ENCODE results near the gene PIP5K1B. TPM values are rescaled to one million over a fixed set of nuclear protein-coding genes. Genes with fewer than 3 reads are reported as not detected.

Gene PIP5K1B
- total and polyA plus RNA-seq, 2 of the 13 experiments (the other 11 are each of a cell fraction or from before 2014, with no cell fraction given): 15.8 to 17.5 TPM

DNA sequence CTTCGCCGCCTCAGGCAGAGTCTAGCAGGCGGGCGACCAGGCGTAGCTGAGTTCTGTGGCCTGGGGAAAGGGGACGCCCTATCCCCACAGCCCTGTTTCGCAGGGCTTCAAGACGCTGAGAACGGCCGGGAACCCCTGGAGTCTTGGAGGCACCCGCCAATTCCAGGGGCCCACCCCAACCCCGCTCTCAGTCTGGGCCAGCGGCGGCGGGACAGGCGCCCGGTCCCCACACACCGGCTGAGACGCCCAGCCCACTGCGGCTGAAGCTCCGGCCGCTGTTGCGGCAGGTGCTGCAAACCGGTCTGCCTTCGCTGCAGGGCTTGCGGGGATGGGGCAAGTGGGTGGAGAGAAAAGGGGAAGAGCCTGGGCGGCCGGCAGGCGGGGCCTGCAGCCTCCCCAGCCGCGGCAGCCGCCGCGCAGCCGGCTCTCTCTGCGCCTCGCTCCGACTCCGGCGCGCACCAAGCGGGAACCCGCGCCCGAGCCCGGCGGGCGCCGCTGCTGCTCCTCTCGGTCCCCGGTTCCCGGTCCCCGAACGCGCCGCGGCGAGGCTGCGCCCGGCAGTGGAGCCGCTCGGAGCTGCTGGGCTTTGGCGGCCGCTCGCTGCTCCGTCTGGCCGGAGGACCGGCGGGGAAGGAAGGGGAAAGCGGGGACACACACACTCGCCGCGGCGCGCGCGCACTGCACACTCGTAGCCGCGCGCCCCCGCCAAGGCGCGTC is at the start of gene PIP5K1B (continued):
- TF ChIP-seq, protein P1, sequence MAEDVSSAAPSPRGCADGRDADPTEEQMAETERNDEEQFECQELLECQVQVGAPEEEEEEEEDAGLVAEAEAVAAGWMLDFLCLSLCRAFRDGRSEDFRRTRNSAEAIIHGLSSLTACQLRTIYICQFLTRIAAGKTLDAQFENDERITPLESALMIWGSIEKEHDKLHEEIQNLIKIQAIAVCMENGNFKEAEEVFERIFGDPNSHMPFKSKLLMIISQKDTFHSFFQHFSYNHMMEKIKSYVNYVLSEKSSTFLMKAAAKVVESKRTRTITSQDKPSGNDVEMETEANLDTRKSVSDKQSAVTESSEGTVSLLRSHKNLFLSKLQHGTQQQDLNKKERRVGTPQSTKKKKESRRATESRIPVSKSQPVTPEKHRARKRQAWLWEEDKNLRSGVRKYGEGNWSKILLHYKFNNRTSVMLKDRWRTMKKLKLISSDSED (CRISPR knock-in tag; IDR thresholded peaks at IDR 0.05): peak; percentile 72; the same call in 1 of the 2 replicates
- TF ChIP-seq, protein P2, sequence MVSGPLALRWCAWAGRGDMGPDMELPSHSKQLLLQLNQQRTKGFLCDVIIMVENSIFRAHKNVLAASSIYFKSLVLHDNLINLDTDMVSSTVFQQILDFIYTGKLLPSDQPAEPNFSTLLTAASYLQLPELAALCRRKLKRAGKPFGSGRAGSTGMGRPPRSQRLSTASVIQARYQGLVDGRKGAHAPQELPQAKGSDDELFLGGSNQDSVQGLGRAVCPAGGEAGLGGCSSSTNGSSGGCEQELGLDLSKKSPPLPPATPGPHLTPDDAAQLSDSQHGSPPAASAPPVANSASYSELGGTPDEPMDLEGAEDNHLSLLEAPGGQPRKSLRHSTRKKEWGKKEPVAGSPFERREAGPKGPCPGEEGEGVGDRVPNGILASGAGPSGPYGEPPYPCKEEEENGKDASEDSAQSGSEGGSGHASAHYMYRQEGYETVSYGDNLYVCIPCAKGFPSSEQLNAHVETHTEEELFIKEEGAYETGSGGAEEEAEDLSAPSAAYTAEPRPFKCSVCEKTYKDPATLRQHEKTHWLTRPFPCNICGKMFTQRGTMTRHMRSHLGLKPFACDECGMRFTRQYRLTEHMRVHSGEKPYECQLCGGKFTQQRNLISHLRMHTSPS (CRISPR knock-in tag; IDR thresholded peaks at IDR 0.05; ENCODE audit: low read depth): no peak
- TF ChIP-seq, protein P3, sequence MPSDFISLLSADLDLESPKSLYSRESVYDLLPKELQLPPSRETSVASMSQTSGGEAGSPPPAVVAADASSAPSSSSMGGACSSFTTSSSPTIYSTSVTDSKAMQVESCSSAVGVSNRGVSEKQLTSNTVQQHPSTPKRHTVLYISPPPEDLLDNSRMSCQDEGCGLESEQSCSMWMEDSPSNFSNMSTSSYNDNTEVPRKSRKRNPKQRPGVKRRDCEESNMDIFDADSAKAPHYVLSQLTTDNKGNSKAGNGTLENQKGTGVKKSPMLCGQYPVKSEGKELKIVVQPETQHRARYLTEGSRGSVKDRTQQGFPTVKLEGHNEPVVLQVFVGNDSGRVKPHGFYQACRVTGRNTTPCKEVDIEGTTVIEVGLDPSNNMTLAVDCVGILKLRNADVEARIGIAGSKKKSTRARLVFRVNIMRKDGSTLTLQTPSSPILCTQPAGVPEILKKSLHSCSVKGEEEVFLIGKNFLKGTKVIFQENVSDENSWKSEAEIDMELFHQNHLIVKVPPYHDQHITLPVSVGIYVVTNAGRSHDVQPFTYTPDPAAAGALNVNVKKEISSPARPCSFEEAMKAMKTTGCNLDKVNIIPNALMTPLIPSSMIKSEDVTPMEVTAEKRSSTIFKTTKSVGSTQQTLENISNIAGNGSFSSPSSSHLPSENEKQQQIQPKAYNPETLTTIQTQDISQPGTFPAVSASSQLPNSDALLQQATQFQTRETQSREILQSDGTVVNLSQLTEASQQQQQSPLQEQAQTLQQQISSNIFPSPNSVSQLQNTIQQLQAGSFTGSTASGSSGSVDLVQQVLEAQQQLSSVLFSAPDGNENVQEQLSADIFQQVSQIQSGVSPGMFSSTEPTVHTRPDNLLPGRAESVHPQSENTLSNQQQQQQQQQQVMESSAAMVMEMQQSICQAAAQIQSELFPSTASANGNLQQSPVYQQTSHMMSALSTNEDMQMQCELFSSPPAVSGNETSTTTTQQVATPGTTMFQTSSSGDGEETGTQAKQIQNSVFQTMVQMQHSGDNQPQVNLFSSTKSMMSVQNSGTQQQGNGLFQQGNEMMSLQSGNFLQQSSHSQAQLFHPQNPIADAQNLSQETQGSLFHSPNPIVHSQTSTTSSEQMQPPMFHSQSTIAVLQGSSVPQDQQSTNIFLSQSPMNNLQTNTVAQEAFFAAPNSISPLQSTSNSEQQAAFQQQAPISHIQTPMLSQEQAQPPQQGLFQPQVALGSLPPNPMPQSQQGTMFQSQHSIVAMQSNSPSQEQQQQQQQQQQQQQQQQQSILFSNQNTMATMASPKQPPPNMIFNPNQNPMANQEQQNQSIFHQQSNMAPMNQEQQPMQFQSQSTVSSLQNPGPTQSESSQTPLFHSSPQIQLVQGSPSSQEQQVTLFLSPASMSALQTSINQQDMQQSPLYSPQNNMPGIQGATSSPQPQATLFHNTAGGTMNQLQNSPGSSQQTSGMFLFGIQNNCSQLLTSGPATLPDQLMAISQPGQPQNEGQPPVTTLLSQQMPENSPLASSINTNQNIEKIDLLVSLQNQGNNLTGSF (CRISPR knock-in tag; IDR thresholded peaks at IDR 0.05): 0 out of 2 replicates have a peak, but pooled peaks have one; percentile 53
- TF ChIP-seq ZNF451 (CRISPR knock-in tag; IDR thresholded peaks at IDR 0.05) (peak; percentile 41; the same call in 1 of the 2 replicates), ZSCAN31 (CRISPR knock-in tag; IDR thresholded peaks at IDR 0.05; ENCODE audit: low read depth) (peak; percentile 58), TOE1 (CRISPR knock-in tag; IDR thresholded peaks at IDR 0.05) (no peak), FOXO1 (CRISPR knock-in tag; IDR thresholded peaks at IDR 0.05) (no peak), SKI (IDR thresholded peaks at IDR 0.05; ENCODE audit: partially characterized antibody) (peak; percentile 48), NFKB2 (CRISPR knock-in tag; IDR thresholded peaks at IDR 0.05; ENCODE audit: borderline replicate concordance) (peak; percentile 49; the same call in 1 of the 2 replicates), PRMT3 (CRISPR knock-in tag; IDR thresholded peaks at IDR 0.05; ENCODE audit: borderline replicate concordance, low read depth) (no peak), HOXA5 (CRISPR knock-in tag; IDR thresholded peaks at IDR 0.05) (peak; percentile 44; the same call in 1 of the 2 replicates), NFYC (CRISPR knock-in tag; IDR thresholded peaks at IDR 0.05) (no peak)
- TF ChIP-seq, protein P4, sequence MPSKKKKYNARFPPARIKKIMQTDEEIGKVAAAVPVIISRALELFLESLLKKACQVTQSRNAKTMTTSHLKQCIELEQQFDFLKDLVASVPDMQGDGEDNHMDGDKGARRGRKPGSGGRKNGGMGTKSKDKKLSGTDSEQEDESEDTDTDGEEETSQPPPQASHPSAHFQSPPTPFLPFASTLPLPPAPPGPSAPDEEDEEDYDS (CRISPR knock-in tag; IDR thresholded peaks at IDR 0.05): no peak
- TF ChIP-seq, protein P5, sequence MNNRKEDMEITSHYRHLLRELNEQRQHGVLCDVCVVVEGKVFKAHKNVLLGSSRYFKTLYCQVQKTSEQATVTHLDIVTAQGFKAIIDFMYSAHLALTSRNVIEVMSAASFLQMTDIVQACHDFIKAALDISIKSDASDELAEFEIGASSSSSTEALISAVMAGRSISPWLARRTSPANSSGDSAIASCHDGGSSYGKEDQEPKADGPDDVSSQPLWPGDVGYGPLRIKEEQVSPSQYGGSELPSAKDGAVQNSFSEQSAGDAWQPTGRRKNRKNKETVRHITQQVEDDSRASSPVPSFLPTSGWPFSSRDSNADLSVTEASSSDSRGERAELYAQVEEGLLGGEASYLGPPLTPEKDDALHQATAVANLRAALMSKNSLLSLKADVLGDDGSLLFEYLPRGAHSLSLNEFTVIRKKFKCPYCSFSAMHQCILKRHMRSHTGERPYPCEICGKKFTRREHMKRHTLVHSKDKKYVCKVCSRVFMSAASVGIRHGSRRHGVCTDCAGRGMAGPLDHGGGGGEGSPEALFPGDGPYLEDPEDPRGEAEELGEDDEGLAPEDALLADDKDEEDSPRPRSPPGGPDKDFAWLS (CRISPR knock-in tag; IDR thresholded peaks at IDR 0.05; ENCODE audit: borderline replicate concordance): no peak
- TF ChIP-seq, protein P6, sequence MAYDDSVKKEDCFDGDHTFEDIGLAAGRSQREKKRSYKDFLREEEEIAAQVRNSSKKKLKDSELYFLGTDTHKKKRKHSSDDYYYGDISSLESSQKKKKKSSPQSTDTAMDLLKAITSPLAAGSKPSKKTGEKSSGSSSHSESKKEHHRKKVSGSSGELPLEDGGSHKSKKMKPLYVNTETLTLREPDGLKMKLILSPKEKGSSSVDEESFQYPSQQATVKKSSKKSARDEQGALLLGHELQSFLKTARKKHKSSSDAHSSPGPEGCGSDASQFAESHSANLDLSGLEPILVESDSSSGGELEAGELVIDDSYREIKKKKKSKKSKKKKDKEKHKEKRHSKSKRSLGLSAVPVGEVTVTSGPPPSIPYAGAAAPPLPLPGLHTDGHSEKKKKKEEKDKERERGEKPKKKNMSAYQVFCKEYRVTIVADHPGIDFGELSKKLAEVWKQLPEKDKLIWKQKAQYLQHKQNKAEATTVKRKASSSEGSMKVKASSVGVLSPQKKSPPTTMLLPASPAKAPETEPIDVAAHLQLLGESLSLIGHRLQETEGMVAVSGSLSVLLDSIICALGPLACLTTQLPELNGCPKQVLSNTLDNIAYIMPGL (CRISPR knock-in tag; IDR thresholded peaks at IDR 0.05; ENCODE audit: borderline replicate concordance in 1 of 2, low read depth in 1 of 2): peak; percentile 77; a peak in 2 of 4 replicates
